WTC11 (cell line): Measurements from ENCODE around the gene KCNA2.

Source experiments
- ATF3 ChIP-seq: sonication (generic); formaldehyde crosslinking; conservative IDR thresholded peaks from 2 replicates; pipeline ENCODE4 v1.8.1; 2022; ENCODE audit warnings: mild to moderate bottlenecking, missing genetic modification reagents
- CTCF ChIP-seq: fragments of 200-600 bp; IDR thresholded peaks from 2 replicates; pipeline ENCODE4 v1.8.0; 2022; ENCODE audit warnings: antibody characterized with exemption
- ESRRA ChIP-seq: sonication (generic); formaldehyde crosslinking; IDR thresholded peaks from 2 replicates; pipeline ENCODE4 v1.8.1; 2022; ENCODE audit warnings: mild to moderate bottlenecking, missing genetic modification reagents, borderline replicate concordance
- FOXJ3 ChIP-seq: sonication (generic); formaldehyde crosslinking; IDR thresholded peaks from 2 replicates; pipeline ENCODE4 v1.9.0; 2021; ENCODE audit warnings: missing genetic modification reagents, mild to moderate bottlenecking, borderline replicate concordance
- FOXP4 ChIP-seq: sonication (generic); formaldehyde crosslinking; IDR thresholded peaks from 2 replicates; pipeline ENCODE4 v1.8.0; 2022; ENCODE audit warnings: mild to moderate bottlenecking, missing genetic modification reagents
- JUN ChIP-seq: sonication (generic); formaldehyde crosslinking; IDR thresholded peaks from 2 replicates; pipeline ENCODE4 v1.8.0; 2023; ENCODE audit warnings: mild to moderate bottlenecking, missing genetic modification reagents
- MAX ChIP-seq: sonication (generic); formaldehyde crosslinking; IDR thresholded peaks from 2 replicates; pipeline ENCODE4 v1.8.0; 2022; ENCODE audit warnings: mild to moderate bottlenecking, missing genetic modification reagents
- NR2C2 ChIP-seq: sonication (generic); formaldehyde crosslinking; IDR thresholded peaks from 2 replicates; pipeline ENCODE4 v1.8.0; 2022; ENCODE audit warnings: mild to moderate bottlenecking, missing genetic modification reagents
- ZBTB21 ChIP-seq: sonication (generic); formaldehyde crosslinking; IDR thresholded peaks from 2 replicates; pipeline ENCODE4 v1.8.1; 2023; ENCODE audit warnings: mild to moderate bottlenecking, missing genetic modification reagents, borderline replicate concordance
- ZSCAN18 ChIP-seq: fragments of 250-450 bp; sonication (Bioruptor Pico); IDR thresholded peaks from 2 replicates; pipeline ENCODE4 v2.1.2; 2022; ENCODE audit warnings: mild to moderate bottlenecking, moderate library complexity
- TF ChIP-seq, protein P1 (sequence below): sonication (generic); formaldehyde crosslinking; IDR thresholded peaks from 2 replicates; pipeline ENCODE4 v1.8.1; 2022; ENCODE audit warnings: low read depth, missing genetic modification reagents, borderline replicate concordance
- TF ChIP-seq, protein P2 (sequence below): sonication (generic); formaldehyde crosslinking; IDR thresholded peaks from 2 replicates; pipeline ENCODE4 v1.8.1; 2023; ENCODE audit warnings: mild to moderate bottlenecking, missing genetic modification reagents, moderate library complexity
- TF ChIP-seq, protein P3 (sequence below): sonication (generic); formaldehyde crosslinking; IDR thresholded peaks from 2 replicates; pipeline ENCODE4 v1.8.1; 2022; ENCODE audit warnings: mild to moderate bottlenecking, missing genetic modification reagents, moderate library complexity, borderline replicate concordance

GRCh38 chr1:110557481-110557880 is 48.7 kb downstream of the KCNA2 start:
- TF ChIP-seq CTCF (no peak), ZSCAN18 (CRISPR knock-in tag) (no peak), FOXJ3 (no peak), FOXP4 (CRISPR knock-in tag) (no peak), ESRRA (CRISPR knock-in tag) (no peak), ATF3 (CRISPR knock-in tag) (no peak), NR2C2 (CRISPR knock-in tag) (no peak), MAX (no peak), ZBTB21 (CRISPR knock-in tag) (no peak), JUN (CRISPR knock-in tag) (no peak)
- TF ChIP-seq, protein P1, sequence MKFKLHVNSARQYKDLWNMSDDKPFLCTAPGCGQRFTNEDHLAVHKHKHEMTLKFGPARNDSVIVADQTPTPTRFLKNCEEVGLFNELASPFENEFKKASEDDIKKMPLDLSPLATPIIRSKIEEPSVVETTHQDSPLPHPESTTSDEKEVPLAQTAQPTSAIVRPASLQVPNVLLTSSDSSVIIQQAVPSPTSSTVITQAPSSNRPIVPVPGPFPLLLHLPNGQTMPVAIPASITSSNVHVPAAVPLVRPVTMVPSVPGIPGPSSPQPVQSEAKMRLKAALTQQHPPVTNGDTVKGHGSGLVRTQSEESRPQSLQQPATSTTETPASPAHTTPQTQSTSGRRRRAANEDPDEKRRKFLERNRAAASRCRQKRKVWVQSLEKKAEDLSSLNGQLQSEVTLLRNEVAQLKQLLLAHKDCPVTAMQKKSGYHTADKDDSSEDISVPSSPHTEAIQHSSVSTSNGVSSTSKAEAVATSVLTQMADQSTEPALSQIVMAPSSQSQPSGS (CRISPR knock-in tag): no peak
- TF ChIP-seq, protein P2, sequence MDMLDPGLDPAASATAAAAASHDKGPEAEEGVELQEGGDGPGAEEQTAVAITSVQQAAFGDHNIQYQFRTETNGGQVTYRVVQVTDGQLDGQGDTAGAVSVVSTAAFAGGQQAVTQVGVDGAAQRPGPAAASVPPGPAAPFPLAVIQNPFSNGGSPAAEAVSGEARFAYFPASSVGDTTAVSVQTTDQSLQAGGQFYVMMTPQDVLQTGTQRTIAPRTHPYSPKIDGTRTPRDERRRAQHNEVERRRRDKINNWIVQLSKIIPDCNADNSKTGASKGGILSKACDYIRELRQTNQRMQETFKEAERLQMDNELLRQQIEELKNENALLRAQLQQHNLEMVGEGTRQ (CRISPR knock-in tag): no peak
- TF ChIP-seq, protein P3, sequence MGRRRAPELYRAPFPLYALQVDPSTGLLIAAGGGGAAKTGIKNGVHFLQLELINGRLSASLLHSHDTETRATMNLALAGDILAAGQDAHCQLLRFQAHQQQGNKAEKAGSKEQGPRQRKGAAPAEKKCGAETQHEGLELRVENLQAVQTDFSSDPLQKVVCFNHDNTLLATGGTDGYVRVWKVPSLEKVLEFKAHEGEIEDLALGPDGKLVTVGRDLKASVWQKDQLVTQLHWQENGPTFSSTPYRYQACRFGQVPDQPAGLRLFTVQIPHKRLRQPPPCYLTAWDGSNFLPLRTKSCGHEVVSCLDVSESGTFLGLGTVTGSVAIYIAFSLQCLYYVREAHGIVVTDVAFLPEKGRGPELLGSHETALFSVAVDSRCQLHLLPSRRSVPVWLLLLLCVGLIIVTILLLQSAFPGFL (CRISPR knock-in tag): no peak
